Measurements from ENCODE around the gene SLU7. TPM values are rescaled to one million over a fixed set of nuclear protein-coding genes. Genes with fewer than 3 reads are reported as not detected.

The SLU7 gene
- total and polyA plus RNA-seq, 2 of the 4 experiments (the other 2 are of a cell fraction): 15.9 to 34.2 TPM

- H2BK15ac ChIP-seq (ENCODE audit: low read depth, low read length): no peak overlapping the region
- intact Hi-C loops (cut with micrococcal nuclease): no loop called here
- H3K56ac ChIP-seq (ENCODE audit: extremely low read depth, insufficient read depth, low read length): no peak overlapping the region
- no peak for TF ChIP-seq BHLHE40 (IDR thresholded peaks at IDR 0.05; ENCODE audit: low read depth, low read length)
- no peak for TF ChIP-seq CEBPB (IDR thresholded peaks at IDR 0.05; ENCODE audit: low read depth, low read length)
- TF ChIP-seq RFX5 (IDR thresholded peaks at IDR 0.05; ENCODE audit: low read depth, low read length): no peak
- no peak for TF ChIP-seq MAZ (IDR thresholded peaks at IDR 0.05; ENCODE audit: borderline replicate concordance, low read depth, low read length)
- TF ChIP-seq MXI1 (IDR thresholded peaks at IDR 0.05; ENCODE audit: borderline replicate concordance, low read depth, low read length): no peak
- no peak for TF ChIP-seq RCOR1 (IDR thresholded peaks at IDR 0.05; ENCODE audit: insufficient replicate concordance, low read length)
- H4K91ac ChIP-seq (ENCODE audit: insufficient read depth, low read depth, low read length): no peak overlapping the region
- H2BK20ac ChIP-seq (ENCODE audit: low read depth, low read length): 0 out of 2 replicates have a peak overlapping the region, but pooled peaks have one; percentile 13
- no peak overlapping the region for H3K9ac ChIP-seq (ENCODE audit: low read depth, low read length)
- H3K4me3 ChIP-seq (ENCODE audit: insufficient read depth, low read depth, low read length): no peak overlapping the region
- H4K20me1 ChIP-seq (ENCODE audit: insufficient read depth, low read length): no peaks in the 10 kb centered on the region
- peak overlapping the region; percentile 54 for H2AFZ ChIP-seq (replicated peaks; ENCODE audit: low read length, poor library complexity)
- 0 out of 2 replicates have a peak overlapping the region, but pooled peaks have one; percentile 30 for H3K4ac ChIP-seq (ENCODE audit: low read depth, low read length)
- H2AK5ac ChIP-seq (ENCODE audit: low read depth, low read length): no peak overlapping the region
- POLR2A ChIA-PET (ENCODE audit: unreplicated experiment): no interaction called here
- no peak overlapping the region for H3K18ac ChIP-seq (ENCODE audit: low read depth, low read length)
- H3K79me1 ChIP-seq (ENCODE audit: low read depth in 1 of 2, low read length in 2 of 2): no peaks in the 10 kb centered on the region
- H3K9me3 ChIP-seq (ENCODE audit: control insufficient read depth, insufficient read depth, low read length): no peaks in the 10 kb centered on the region
- no peak overlapping the region for H2BK5ac ChIP-seq (ENCODE audit: low read depth, low read length, poor library complexity, severe bottlenecking)
- peaks cover 12% of the 10 kb centered on the region for H3K4me1 ChIP-seq (ENCODE audit: control insufficient read depth, insufficient read depth, low read length)
- 0 out of 4 replicates have a peak overlapping the region, but pooled peaks of 1 of the 2 experiments have one; percentile 5 for H4K8ac ChIP-seq (ENCODE audit: low read depth in 2 of 2, low read length in 2 of 2)
- no peak overlapping the region for H3K27ac ChIP-seq (ENCODE audit: insufficient read depth, low read length)
- H2BK120ac ChIP-seq (ENCODE audit: low read depth, low read length): 0 out of 2 replicates have a peak overlapping the region, but pooled peaks have one; percentile 7
- no peak overlapping the region for H4K5ac ChIP-seq (ENCODE audit: low read depth, low read length)
- no peak for DNase-seq
- CTCF ChIA-PET: no interaction called here
- no peak for ATAC-seq (ENCODE audit: low read depth)
- no peak overlapping the region for H3K4me2 ChIP-seq (ENCODE audit: low read depth, low read length)
- in situ Hi-C loops (cut with MboI; ENCODE audit: low sequenced_read_pairs): no loop called here
- no TSS peak for BruUV-seq (replicated peaks)
- no peak overlapping the region for H3K23ac ChIP-seq (ENCODE audit: low read depth, low read length)
- 38% methylated on average over 2 of the region's 3 CpGs; no CpG with 5 or more reads in 1 of the 2 experiments for WGBS, 2 experiments (ENCODE audit: extremely low coverage in 2 of 2, insufficient read length in 1 of 2)
- peaks cover 2% of the 10 kb centered on the region; the same call in 1 of the 2 replicates for H3K27me3 ChIP-seq (ENCODE audit: control insufficient read depth, insufficient read depth, low read length)
- peaks cover 1% of the 10 kb centered on the region; the same call in 1 of the 2 replicates for H3K9me1 ChIP-seq (ENCODE audit: insufficient read depth, low read length)
- no peak overlapping the region for H2AK9ac ChIP-seq (replicated peaks; ENCODE audit: low read depth, low read length, poor library complexity)
- peak overlapping the region; percentile 47; the same call in 1 of the 2 replicates for H3K14ac ChIP-seq (replicated peaks; ENCODE audit: low read depth, low read length)
- no peaks in the 10 kb centered on the region for H3K36me3 ChIP-seq (ENCODE audit: control insufficient read depth, insufficient read depth, low read length)
- dilution Hi-C loops (cut with HindIII; ENCODE audit: low sequenced_read_pairs, unreplicated experiment): no loop called here
Measured at GRCh38 chr5:160468363-160468975, 49.6 kb upstream of the SLU7 start.

All from IMR-90 (cell line).